Anterior cingulate cortex (tissue), 58 donors: ENCODE results near the gene APAF1.
"Not testable (repeated sequence)": the region's sequence is repeated elsewhere in the genome, so short reads cannot be mapped to it uniquely, and the experiment has no call there.

Experiments used
- DNase-seq, 58 donors: peaks; one replicate each; lab custom pipeline; 2025; lab: John Stamatoyannopoulos, UW

The APAF1 gene

GRCh38 chr12:98751580-98752115, 106.6 kb downstream of the APAF1 start:
- DNase-seq = no peak

DNA sequence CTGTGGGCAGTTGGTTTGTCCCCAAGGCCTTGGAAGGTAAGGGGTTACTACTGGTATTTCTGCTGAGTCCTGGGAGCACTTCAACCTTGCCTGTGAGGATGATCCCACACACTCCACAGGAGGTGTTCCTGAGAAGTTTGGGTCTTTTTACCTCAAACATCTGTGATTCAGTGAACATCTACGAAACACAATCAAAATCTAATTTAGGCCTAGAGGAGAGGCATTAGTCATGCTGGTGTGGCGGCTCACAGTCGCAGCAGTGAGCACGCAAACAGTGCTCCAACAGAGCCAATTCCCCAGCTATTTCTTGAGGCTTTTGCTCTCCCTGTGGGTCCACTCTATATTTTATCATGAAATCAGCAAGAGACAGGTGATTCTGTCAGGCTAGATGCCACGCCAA, 107.6 kb downstream of the APAF1 start:
- DNase-seq = peak in 7 of 58 donors; percentile 8 to 40 (median 18)

DNA sequence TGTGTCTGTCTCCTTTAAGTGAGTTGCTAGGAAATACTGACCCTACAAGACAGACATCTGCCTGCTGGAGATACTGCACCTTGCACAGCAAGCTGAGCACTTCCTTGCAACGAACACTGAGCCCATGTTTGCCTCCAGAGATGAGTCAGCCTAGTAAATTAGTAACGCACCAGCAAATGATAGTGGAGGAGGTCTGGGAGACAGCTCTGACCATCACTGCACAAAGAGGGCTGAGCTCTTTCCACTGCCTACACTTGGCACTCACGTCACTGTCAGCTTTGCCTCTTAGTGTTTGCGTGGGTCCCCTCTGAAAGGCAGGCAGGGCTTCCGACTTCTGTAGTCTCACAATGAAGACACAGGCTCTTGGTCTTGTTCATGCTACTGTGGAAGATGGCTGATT, 109.0 kb downstream of the APAF1 start:
- peak in 47 of 58 donors; percentile 16 to 88 (median 54) for DNase-seq

DNA sequence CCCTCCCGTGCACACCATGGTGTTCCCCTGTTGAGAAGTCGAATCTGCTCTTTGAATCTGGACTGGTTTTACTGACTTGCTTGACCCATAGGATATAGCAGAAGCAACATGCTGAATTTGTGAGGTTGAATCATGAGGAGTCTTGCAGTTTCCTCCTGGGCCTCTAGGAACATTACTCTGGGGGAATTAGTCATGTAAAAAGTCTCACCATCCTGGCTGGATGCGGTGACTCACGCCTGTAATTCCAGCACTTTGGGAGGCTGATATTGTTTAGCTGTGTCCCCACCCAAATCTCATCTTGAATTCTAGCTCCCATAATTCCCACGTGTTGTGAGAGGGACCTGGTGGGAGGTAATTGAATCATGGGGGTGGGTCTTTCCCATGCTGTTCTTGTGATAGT, 110.8 kb downstream of the APAF1 start:
- not testable (repeated sequence) for DNase-seq

- no peak for DNase-seq
Observed at GRCh38 chr12:98757455-98757854, 112.4 kb downstream of the APAF1 start.

DNA sequence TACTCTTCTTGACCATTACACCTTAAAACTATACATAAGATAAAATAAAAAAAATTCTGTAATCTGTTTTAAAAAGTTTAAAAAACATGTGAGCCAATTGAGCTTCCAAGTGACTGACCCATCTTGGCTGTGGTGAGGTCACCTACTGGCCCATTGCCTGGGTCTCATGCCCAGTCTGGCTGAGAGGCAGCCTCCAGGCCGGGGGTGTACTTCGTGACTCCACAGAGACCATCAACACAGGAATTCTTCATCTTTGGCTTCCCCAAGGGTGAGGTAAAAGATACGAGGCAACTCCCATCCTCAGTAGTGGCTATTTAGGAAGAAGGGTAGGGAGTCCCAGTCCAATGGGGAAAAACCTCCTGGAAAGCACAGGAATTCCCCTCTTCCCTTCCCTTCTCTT, 113.2 kb downstream of the APAF1 start:
- peak in 44 of 58 donors; percentile 17 to 82 (median 58) for DNase-seq

GRCh38 chr12:98763656-98764055, 118.6 kb downstream of the APAF1 start:
- DNase-seq = no peak

DNA sequence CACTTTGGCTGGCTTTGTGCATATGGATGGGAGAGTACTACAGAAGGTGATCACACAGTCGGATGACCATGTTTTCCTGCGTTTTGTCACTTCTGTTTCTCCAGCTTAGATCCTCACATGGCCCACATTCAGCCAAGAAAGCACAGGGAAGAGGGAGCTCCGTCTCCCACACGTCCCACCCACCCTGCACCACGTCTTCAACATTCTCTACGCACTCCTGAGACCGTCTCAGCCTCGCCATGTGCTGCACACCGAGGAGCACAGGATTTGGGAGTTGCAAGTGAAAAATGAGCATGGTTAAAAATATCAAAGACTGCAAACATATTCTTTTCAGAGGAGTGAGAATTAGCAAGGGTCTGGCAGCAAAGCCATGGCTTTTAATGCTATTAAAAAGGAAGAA, 122.2 kb downstream of the APAF1 start:
- DNase-seq = peak in 16 of 58 donors; percentile 10 to 61 (median 24)

- no peak for DNase-seq
Observed at GRCh38 chr12:98769068-98769467, 124.0 kb downstream of the APAF1 start.

GRCh38 chr12:98770230-98770629, 125.1 kb downstream of the APAF1 start:
- no peak for DNase-seq

DNA sequence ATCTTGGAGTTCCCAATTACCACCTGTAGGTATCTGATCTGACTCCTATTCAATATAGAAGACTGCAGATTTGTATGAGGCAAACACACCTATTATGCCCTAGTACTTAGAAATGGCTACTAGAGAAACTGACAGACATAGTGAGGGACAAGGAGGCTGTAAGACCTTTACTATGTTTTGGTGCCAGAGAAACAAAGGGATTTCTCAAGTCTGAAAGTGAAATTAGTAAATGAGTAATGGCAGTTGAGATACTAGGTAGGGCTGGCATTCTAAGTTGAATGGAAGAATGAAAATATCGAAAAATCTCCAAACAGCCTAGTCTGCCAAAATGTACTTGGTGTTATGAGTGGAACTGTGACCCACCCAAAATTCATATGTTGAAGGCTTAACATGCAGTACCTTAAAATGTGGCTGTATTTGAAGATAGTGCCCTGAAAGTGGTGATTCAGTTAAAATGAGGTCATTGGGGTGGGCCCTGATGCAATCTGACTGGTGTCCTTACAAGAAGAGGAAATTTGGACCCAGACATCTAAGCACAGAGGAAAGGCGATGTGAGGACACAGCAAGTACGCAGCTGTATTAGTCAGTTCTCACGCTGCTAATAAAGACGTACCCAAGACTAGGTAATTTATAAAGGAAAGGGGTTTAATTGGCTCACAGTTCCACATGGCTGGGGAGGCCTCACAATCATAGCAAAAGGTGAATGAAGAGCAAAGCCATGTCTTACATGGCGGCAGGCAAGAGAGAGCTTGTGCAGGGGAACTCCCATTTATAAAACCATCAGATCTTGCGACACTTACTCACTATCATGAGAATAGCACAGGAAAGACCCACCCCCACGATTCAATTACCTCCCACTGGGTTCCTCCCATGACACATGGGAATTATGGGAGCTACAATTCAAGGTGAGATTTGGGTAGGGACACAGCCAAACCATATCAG, 127.0 kb downstream of the APAF1 start:
- DNase-seq = no peak

GRCh38 chr12:98772818-98773217, 127.7 kb downstream of the APAF1 start:
- no peak for DNase-seq

DNA sequence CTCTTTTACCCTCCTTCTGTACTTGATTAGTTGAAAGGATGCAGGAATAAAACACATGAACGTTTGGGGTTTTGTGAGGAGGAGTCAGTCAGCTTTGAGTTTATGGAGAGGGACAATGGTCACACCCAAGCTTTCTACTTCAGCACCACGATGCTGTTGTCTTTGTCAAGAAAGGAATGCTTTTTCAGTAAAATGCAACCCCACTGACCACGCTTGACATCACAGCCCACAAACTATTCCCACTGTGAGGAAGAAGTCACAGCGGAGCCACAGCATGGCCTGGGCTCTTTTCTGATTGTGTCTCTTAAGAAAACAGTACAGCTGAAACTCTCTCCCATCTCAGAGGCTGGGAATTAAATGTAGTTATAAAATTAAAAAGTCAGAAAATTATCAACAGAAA, 135.2 kb downstream of the APAF1 start:
- no peak for DNase-seq

- no peak for DNase-seq
Observed at GRCh38 chr12:98783420-98783819, 138.3 kb downstream of the APAF1 start.
